D721Med (cell line): Measurements from ENCODE around the gene XPA.

Experiments
- DNase-seq: peaks from one replicate; pipeline ENCODE4 v3.0.0; 2011; ENCODE audit warnings: low spot score; ENCODE audit not compliant: insufficient read length
- FAIRE-seq: peaks from 2 replicates; lab custom pipeline; 2011; peaks lifted over from hg19 to GRCh38; lab: Jason Lieb, UNC
- TF ChIP-seq, protein P1 (sequence below): IDR thresholded peaks from 2 replicates; pipeline ENCODE4 v1.5.1; 2012; ENCODE audit warnings: mild to moderate bottlenecking, control low read depth; ENCODE audit not compliant: insufficient read depth; ENCODE audit errors: missing control alignments

Gene XPA

DNA sequence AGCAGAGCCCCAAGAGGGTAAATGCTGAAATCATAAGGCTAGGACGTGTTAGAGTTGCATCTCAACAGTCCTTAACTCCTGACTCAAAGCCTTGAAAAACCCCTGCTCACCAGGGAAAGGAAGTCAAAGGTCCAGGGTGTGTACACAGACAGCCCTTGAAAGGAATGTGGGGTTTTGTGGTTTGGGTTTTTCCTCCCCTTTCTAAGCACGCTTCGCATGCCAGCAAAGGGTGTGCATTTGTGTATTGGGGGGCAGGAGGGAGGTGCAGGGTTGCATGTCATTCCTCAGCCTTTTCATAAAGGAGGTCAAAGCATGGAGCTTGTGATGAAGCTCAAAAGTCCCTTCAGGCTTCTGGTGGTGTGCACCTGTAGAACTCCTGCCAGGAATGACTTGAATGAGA lies 17.3 kb upstream of the XPA start:
- FAIRE-seq (no peak), DNase-seq (no peak)
- TF ChIP-seq, protein P1, sequence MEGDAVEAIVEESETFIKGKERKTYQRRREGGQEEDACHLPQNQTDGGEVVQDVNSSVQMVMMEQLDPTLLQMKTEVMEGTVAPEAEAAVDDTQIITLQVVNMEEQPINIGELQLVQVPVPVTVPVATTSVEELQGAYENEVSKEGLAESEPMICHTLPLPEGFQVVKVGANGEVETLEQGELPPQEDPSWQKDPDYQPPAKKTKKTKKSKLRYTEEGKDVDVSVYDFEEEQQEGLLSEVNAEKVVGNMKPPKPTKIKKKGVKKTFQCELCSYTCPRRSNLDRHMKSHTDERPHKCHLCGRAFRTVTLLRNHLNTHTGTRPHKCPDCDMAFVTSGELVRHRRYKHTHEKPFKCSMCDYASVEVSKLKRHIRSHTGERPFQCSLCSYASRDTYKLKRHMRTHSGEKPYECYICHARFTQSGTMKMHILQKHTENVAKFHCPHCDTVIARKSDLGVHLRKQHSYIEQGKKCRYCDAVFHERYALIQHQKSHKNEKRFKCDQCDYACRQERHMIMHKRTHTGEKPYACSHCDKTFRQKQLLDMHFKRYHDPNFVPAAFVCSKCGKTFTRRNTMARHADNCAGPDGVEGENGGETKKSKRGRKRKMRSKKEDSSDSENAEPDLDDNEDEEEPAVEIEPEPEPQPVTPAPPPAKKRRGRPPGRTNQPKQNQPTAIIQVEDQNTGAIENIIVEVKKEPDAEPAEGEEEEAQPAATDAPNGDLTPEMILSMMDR: no peak

DNA sequence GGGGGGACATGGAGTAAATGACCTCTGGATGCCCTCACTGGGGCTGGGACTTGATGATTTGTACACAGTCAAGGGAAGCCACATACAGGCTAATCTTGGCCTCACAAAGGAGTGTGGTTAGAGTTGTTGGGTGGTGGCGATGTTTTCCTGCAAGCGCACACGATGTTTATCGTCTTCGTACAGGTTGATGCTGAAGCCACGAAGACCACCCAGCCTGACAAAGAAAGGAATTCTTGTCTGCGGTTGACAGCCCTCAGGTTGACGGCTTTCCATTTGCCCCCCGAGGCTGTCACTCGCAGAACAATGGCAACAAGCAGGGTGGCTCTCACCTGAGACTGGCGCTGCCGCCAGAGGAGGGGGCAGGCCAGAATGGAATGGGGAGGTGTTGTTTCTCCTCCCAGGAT lies 14.1 kb upstream of the XPA start:
- DNase-seq (no peak), FAIRE-seq (no peak)
- TF ChIP-seq, protein P1: no peak

DNA sequence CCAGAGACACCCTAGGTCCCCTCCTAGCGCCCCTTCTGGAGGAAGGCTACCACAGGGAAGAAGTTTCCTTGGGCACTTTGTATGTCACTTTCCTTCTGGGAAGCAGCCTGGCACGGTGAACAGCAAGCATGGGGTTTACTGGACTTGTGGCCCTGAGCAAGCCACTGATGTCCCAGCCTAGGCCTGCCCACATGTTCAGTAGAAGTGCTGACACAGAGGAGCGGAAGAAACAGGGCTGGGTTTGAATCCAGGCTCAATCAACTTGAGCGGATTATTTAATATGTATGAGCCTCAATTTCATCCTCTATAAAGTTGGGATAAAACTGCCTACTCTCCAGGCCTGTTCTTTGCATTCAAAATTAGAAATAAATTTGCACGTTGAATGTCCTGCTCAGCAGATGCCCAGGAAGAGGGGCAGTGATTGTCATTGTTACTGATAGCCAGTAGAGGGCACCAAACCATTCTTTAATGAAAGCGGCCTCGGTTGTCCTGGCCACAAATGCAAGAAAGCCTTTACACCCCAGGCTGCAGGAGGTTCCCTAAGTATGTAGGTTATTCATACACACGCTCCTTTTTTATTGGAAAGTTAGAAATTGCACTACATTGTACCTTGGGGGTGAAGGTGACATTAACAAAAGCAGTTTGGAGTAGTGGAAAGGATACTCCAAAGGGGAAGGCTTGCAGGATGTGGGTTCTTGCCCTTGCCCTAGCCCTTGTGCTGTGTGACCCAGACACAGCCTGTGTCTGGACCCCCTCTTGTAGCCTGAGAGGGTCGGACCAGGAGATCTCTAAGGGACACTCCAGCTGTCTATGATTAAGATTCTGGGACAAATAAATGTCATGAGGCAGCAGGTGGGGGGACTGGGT lies 13.4 kb upstream of the XPA start:
- TF ChIP-seq, protein P1: peak; percentile 87
- peak; percentile 63 for DNase-seq
- peak; percentile 11 for FAIRE-seq

DNA sequence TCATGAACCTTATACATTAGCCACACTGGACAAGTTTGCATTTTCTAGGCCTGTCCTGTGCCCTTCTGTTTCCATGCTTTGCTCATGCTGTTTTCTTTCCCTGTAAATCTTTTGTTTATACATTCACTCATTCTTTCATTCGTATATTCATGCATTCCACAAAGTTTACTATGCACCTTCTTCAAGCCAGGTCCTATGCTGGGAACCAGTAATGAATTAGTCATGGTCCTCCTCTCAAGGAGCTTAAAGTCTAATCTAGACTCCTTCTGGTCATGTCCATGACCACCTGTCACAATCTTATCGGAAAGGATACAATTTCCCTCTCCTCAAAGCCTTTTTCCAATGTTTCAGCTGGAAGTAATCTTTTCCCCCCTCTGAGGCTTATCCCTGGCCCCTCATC lies 9.1 kb upstream of the XPA start:
- FAIRE-seq (no peak), DNase-seq (no peak)
- TF ChIP-seq, protein P1: no peak

DNA sequence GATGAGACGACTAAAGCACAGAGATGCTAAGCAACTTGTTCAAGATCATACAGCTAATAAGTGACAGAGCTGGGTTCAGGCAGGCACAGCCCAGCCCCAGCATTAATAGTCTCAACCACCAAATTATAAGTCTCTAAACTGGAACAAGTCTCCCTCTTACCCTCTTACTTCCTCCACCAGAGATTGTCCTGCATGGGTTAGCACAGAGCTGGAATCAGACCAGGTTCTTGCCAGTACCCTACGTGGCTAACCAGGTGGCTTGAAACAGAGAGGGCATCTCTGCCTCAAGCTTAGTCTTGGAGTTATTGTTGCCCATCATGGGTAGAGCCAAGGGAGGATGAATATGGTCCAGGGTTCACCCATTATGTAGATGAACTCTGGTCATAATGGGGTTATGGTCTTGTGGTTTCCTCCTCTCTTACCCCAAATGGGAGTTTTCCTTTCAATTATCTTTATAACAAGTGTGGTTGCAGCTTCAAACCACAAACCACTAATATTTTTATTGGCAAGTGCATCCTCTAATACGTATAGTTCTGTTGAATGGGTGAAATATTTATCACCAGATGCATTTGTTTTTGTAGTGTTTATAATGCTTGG lies 8.3 kb upstream of the XPA start:
- FAIRE-seq (no peak), DNase-seq (no peak)
- TF ChIP-seq, protein P1: no peak

DNA sequence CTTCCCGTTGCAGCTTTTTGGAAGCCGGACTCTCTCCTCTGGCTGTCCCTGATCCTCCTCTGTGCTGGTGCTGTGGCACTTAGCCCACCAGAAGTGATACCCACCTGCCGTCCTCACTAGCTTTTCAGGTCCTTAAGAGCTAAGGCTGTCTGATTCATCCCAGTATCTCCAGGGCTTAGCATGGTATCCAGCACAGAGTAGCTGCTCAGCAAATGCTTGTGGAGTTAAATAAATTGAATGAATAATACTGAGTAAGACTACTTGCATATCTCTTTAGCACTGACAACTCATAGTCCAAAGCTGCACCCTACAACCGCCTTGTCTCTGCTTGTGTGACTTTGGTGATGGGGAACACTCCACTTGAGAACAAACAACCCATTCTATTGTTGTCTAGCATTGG lies 7.7 kb upstream of the XPA start:
- TF ChIP-seq, protein P1: no peak
- DNase-seq: no peak
- FAIRE-seq: no peak

DNA sequence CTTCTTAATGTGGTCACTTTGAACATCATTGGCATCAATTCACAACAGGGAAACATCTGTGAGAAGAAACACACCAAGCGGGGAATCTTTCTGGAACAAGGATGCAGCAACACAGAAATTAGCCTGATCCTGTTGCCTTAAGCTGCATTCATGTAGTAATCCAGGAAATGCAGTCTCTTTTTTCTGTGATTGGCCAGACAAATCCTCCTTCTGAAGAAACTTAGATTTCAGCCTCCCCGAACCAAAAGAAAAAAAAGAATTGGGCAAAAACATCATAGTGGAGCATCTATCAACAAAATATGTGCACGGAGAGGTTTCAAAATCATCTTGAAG lies 7.2 kb upstream of the XPA start:
- TF ChIP-seq, protein P1: no peak
- FAIRE-seq (no peak), DNase-seq (no peak)
